Stimulated activated CD8-positive, alpha-beta memory T cell treated with anti-CD3 and anti-CD28 coated beads, Interleukin-15, amount 100 ng/mL, for 1 hour (primary cell): ENCODE measurements around the gene FGFBP2.
A peak's percentile ranks its signal among the peaks of the same experiment; 100 is the strongest.

ENCODE experiments used
- DNase-seq: peaks from one replicate; pipeline ENCODE4 v3.0.0-alpha.2; 2020; ENCODE audit warnings: low read depth

FGFBP2 gene

DNA sequence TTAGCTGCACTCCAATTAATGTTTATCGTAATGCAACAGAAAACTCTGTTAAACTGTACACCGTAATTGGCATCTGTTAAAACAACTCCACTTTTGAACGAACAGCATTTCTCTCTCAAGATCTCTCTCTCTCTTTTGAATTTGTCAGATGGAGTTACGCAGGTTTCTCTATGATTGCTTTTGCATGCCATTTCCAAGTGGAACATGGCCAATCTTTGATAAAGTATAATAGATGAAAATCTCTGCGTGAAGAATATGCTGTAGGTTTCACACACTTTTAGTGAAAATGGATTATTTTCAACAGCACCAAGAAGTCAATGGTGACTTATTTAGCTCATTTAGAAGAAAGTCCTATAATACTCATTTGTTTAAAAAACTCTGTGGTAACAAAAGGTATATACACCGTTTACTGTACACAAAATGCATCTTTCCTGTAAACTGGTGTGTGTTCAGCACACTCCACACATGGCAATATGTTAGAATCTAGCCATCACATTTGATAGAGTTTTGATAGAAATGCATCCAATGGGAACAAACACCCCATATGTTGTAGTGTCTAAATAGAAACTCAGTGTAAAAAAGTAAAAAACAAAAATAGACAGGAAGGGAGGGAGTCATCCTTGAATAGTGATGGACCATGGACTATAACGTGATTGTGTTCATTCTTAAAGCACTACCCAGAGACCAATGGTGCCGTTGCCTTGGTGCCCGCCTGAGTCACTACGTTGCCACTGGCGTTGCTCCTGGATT lies 5.8 kb upstream of the FGFBP2 start:
- DNase-seq, result no peak

DNA sequence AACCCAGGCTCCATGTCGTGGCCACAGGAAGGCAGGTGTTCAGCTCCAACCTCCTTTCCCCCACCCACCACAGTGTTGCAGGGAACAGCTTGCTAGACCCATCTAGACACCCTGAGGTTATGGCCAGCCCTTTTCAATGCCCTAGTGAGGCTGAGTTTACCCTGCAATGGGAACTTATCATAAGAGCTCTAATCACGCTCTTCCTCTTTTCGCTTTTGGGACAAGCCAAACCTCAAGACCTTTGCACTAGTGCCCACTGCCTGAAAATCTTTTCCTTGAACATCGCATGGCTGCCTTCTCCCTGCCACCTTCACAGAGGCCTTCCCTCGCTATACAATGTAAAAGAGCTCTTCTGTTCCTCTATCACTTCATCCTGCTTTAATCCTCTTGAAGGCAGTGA lies 2.4 kb upstream of the FGFBP2 start:
- no peak for DNase-seq

DNA sequence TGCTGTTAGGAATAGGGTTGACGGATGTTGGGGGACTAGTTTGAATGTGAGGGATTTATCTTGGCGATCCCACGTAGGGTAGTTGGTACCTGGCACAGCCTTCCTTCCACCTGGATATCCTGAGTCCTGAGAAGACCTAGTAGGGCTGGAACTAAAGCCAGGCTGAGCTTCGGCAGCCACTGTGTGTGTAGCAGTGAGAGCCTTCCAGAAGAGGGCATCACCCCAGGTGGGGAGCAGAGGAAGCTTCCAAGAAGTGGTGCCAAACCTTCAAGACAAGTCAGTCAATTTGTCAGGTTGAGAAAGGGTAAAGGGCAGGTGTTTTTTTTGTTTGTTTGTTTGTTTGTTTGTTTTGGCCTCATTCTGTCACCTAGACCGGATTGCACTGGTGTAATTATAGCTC lies 1.2 kb upstream of the FGFBP2 start:
- no peak for DNase-seq

DNA sequence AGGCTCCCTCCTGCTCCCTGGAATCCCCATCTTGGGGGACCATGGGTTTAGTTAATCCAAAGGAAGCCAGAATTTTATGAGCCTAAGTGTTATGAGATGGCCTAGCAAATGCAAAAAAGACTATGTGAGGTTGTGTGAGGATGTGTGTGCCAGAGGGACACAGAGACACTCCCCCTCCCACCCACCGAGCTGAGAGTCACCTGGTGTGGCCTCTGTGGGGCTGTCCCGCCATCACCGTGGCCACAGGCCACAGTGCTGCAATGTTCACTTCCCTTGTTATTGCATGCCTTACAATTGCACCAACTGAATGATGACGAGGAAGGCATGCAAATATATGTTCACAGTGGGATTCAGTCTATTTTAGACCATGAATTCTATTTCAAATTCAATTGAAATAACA lies 601 bp upstream of the FGFBP2 start:
- DNase-seq, result no peak

DNA sequence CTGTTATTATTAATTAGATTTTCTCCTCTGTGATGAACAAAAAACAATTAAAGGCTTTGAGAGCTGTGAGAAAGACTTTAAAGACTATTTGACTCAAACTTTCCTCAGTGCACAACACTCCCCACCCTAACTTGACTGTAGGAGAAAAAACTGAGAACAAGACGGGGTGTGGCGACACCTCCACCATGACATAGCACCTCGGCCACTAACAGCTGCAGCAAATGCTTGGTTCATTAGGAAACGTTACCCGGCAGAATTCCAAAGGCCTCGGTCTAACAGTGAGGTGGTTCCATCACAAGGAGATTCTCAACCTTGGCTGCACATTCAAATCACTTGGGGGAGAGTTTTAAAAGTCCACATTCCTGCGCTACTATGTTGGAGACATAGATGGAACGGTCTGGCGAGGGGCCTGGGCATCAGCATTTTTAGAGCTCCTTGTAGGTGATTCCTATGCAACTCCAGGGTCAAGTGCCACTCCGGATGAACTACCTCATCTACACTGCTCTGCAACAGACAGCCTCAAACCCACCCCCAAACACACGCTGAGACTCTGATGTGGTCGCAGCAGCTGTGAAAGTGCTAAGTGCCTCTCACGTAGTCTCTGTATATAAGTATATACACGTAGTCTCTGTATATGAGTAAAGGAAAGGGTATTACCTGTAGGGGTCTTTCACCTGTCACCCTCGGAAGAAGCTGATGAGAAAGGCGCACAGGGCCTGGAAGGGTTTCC lies 1.0 kb downstream of the FGFBP2 start:
- DNase-seq, result no peak

DNA sequence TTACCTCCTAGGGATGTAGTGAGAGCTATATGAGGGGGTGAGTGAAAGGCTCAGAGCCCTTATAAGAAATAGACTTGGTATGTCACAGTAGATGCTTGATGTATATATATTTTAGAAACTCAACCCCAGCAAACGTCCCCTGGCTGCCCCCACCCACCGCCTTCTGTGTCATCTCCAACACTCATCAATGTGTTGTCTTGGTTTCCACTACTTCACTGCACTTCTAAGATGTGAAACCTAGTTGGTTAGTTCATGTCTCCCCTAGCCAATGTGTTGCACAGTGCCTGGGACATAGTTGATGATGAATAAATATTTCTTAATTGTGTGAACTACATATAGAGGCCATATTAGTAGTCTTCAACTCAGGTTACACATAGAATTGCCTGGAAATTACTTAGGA lies 4.4 kb downstream of the FGFBP2 start:
- DNase-seq, result no peak

DNA sequence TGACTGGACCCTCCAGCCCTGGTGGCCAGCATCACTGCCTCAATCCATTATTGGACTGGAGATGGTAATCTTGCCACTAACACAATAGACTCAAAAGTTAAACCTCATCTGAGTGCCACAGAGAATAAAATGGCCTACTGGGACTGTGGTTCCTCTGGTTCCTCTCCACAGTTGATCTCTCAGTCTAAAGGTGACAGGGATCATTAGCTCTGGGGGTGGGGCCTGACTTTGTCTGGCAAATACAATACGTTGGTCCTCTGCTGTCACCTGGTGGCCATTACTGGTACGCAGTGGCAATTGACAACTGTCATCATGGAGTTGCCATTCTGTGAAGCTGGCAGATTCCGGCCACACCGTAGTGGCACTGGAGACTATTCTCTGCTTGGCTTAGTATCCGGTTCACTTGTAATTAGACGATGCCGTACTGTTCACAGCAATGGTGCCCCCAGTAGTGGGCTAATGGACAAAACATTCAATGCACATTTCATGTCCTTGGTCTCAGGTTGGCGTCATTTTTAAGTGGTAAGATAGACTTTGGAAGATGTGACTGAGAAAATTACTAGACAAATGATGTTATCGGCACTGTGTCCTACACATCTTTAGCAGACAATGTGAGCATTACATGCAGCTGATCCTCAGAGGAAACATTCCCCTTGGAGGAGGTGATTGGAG lies 6.7 kb downstream of the FGFBP2 start:
- DNase-seq, result peak; percentile 66

DNA sequence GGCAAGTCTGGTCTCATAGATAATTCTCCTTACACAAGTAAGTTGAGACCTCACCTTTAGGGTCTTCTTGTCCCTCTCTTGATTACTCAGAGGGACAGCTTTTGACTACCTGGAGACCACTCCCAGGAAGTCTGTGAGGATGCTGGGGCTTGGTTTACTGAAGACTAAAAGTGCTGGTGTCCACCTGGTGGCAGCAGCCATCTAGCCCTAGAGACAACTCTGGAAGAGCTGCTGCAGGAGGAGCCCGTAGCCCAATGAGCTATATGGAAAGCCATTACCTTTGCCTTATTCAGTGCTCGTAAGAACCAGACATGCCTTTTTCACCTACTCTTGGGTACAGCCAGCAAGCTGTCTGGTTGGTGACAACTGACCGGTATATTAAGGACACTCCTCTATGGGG lies 7.3 kb downstream of the FGFBP2 start:
- no peak for DNase-seq

DNA sequence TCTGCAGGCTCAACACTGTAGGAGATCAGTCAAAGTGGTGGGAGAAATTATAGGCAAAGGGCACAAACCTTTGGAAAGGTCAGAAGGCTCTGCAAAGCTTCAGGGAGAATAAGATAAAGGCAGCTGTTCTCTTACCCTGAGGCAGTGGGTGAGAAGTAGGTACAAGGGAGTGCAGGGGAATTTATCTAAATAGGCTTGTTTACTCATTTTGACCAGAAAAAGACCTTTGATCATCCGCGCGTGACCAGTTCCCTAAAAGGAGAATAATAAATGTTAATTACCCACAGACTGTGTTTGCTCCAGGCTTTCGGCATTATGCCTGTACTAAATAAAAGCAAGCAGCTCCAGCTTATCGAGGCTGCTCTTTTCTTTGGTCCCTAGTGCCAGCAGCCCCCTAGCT lies 9.3 kb downstream of the FGFBP2 start:
- DNase-seq, result no peak

DNA sequence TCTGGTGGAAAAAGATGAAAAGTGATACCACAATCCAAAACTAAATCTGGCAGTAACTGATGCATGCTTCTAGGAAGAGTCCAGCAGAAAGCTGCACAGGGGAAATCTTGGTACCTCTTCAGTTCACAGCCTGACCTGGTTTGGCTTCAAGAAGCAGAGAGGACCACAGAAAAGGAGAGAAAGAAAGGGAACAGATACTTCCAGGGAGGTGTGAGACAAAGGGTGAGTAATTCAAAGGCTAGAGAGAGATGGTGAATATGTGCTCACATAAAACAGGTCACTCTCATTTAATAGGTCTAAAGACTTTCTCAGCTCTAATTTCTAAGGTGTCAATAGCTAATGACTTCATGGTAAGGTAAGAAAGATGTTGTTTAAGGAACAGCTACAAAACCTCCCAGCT lies 11.2 kb downstream of the FGFBP2 start:
- no peak for DNase-seq

DNA sequence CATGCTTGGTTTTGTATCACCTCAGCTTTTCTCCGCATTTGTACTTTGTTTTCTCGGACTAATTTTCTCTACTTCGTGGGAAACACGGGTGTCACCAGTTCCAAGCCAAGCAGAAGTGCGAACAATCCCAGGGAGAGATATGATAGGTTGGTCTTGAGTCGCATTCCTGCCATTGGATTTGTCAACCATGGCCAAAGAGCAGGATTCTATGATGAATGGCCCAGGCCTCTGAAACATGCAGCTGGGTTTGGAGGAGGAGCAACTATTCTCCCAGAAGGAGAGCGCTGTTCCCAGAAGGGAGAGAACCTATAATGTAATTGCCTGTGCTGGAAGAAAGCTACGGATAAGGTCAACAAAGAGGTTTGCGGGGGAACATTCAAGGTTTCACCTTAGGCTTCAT lies 14.1 kb downstream of the FGFBP2 start:
- DNase-seq, result no peak

DNA sequence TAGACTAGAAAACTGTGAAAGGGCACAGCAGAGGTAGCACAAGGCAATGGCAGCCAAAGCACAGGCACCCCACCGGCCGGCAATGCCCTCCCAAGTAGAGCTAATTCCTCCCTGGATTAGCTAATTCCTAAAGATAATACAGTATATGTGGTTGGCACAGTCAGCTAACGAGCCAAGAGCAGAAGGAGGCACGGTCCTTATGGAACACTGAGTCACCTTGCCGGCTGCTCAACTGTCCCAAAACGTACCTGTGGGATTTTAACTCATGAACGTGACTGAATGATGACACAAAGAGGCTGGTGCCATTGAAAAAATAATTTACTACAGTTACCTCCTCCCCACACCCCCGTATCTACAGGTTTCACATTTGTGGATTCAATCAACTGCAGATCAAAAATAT lies 15.3 kb downstream of the FGFBP2 start:
- DNase-seq, result no peak

DNA sequence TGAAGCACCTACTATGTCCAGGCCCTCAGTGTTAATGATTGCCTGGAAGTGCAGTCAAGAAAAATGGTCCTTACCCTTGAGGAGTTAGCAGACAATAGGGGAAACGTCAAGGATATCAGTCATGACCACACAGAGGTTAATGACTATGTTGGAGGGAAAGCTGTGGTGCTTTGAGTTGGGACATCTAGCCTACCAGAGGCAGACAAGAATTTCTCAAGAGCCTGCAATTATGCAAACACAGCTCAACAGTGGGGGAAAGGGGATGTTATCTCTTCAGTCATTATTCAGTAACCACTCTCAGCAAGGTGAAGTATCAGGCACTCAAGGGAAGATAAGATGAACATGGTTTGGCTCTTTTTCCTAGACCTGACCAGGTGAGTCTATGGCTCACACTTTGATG lies 17.5 kb downstream of the FGFBP2 start:
- no peak for DNase-seq

DNA sequence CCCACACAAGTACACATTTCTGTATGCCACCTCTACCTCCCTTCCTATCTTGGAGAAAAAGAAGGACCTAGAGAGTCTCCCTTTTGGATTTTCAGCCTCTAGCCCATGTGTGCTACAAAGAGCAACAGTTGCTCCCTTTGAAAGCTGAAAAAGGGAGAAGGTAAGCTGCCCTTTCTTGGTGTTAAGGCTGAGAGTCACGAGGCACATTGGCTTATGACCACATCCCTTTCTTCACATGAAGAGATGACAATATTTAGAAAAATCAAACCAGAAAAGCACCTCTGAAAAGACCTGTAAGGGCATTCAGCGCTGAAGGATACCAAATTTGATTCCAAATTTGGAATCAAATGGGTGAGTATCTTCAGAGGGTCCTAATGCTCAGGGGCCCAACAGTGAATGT lies 18.1 kb downstream of the FGFBP2 start:
- no peak for DNase-seq

DNA sequence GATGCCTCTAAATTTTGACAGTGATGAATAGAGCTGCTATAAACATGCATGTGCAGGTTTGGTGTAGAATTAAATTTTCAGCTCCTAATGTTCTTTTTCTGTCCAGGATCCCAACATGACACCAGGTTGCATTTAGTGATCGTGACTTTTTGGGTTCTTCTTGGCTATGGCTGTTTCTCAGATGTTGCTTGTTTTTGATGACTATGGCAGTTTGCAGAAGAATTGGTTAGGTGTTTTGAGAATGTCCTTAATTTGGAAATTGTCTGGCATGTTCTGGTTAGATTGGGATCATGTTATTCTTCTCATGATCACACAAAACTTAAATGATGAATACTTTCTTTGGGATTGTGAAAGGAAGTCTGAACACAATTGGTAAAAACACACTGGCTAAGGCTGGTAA lies 20.7 kb downstream of the FGFBP2 start:
- no peak for DNase-seq

DNA sequence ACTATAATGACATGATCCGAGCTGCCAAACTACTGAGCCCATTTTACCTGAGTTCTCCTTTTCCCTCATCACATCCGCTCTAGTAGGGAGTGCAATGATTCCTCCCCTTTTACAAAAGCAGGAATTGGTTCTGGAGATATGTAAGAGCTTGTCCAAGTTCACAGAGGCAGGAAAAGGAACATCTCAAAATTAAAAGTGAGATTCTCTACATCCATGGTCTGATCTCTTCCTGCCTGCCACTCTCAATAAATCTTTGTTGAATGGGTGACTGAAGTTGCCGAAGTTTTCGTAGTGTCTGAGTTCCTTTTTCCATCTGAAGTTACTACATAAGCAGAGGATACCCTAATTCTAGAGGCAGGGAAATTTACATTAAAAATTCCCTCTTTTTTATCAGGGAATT lies 24.3 kb downstream of the FGFBP2 start, which contains the start of gene FGFBP1:
Gene FGFBP1 (minus strand): TSS at position 101 of the 400 bp plus-strand sequence. CDS start 2,108 bp downstream, outside the sequence.
- DNase-seq, result no peak

DNA sequence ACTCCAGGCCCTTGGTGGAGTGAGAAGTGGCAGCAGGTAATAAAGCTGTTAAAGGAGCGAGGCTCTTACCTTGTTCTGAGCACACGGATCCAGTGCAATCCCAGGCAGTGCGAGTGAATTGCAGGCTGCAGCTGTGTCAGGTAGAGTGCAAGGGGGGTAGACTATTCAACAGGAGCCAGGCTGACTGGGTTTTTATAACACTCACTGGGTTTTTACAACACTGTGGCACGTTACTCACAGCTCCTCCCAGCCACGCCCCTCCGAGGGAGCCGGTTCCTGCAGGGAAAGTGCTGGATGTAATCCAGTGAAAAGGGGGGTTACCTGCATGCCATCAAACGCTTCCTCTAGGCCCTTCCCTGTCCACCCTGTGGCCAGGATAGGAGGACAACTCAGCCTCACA lies 24.8 kb downstream of the FGFBP2 start:
- no peak for DNase-seq

DNA sequence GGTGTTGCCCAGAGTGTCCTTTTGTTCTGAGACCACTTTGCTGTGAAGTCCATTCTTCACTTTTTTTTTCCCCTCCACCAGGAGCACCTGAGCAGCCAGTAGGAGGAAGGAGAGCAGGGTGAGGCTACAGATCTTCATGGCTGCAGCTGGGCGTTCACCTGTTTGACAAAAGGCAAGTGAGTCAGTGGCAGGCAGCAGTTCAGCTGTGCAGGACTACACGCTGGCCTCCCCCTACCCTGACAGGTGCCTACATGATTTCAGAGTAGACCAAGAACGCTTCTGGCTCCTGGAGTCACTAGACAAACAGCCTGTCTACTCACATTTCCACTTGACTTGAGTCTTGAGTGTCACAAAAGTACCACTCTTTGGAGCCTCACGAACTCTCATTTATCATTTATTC lies 26.5 kb downstream of the FGFBP2 start:
- DNase-seq, result no peak

DNA sequence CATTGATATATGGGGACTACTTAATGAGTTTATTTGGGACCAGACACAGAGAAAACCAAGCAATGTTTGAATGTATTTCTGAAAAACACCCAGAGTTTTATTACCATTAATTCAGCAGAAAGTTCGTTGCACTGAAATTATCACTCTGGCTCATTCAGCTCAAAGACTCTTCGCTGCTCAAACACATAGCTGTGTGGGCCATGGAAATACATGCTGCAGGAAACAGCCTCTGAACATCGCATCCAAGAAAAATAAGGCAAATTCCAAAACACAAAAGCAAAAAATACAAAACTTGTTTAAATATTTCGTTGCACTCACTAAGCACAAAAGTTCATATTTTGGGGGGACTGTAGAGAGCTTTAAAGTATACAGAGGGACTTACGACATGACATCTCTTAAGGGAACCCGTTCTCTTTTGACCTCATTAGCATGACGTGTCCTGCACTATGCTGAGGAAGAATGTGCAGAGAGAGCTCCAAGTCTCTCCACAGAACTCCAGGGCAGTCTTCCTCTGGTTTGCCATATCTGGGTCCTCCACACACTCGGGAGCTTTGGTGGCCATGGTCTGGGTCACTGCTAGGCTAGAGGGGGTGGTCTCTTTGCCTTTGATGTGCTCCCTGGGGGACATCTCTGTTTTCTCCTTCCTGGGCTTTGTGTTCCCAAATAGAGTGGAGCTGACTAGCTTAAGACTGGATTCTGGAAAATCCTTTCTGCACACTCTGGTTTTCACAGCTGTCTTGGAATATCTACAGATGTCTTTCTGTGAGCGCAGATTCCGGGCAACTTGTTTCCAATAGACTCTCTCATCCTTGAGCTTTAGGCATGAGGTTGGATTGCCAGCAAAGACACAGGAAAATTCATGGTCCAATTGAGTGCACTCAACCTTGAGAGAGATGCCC lies 27.2 kb downstream of the FGFBP2 start:
- no peak for DNase-seq

DNA sequence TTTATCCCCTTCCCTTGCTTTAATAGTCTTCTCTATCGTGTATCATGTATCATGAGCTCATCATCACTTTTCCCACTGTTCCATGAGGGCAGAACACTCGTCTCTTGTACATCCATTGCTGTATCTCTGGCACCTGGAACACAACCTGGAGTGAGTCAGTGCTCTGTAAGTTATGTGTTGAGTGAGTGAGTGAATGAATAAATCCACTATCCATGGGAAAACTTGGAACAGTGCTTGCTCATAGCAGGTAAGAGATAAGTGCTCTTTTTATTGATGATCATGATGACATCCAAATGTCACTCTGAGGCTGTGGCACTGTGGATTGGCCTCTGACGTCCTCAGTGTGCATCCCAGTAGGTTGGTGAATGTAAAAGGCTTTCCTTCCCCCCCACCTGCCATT lies 28.7 kb downstream of the FGFBP2 start:
- DNase-seq, result no peak

DNA sequence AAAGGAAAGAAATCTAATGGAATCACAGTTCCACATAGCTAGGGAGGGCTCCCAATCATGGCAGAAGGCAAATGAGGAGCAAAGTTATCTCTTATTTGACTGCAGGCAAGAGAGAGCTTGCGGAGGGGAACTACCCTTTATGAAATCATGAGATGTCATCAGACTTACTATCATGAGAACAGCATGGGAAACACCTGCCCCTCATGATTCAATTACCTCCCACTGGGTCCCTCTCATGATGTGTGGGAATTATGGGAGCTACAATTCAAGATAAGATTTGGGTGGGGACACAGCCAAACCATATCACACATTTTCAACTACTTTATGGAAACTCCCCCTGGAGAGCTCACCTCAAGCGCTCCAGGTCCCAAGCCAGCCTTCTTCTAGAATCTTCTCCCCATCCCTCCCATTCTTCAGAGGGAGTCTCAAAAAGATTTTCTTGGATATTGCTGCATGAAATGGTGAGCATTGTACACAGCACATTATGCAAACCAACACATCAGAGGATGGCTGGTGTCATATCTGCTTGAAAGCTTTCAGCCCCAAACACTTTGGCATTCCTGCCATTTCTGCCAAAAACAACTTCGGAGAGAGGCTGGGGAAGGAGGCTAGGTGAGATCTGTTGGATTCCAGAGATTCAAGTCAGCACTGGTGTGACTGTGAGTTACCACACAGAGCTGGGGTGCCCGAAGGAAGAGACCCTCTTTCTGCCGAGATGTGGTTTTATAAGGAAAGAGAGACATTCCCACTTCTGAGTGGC lies 31.3 kb downstream of the FGFBP2 start:
- no peak for DNase-seq
